Muscle layer of duodenum (tissue), 2 donors: ENCODE results near the gene LHX1.

Experiments
- H3K27ac ChIP-seq: one replicate; pipeline ENCODE4 v1.7.0; 2013; ENCODE audit warnings: mild to moderate bottlenecking, low read length
- H3K27me3 ChIP-seq: one replicate; pipeline ENCODE4 v1.7.0; 2013; ENCODE audit warnings: low read depth, mild to moderate bottlenecking, control low read depth, low read length
- H3K36me3 ChIP-seq, 2 donors: one replicate each; pipeline ENCODE4 v1.7.0; 2013; ENCODE audit warnings: low read length in 2 of 2, control low read depth in 1 of 2, mild to moderate bottlenecking in 1 of 2; ENCODE audit not compliant: insufficient read depth in 2 of 2, control insufficient read depth in 1 of 2
- H3K4me1 ChIP-seq, 2 donors: one replicate each; pipeline ENCODE4 v1.7.0; 2013; ENCODE audit warnings: low read length in 2 of 2, mild to moderate bottlenecking in 2 of 2, control low read depth in 1 of 2, moderate library complexity in 1 of 2; ENCODE audit not compliant: insufficient read depth in 2 of 2, control insufficient read depth in 1 of 2
- H3K4me3 ChIP-seq, 2 donors: one replicate each; pipeline ENCODE4 v1.7.0; 2013; ENCODE audit warnings: low read length in 2 of 2, low read depth in 1 of 2, mild to moderate bottlenecking in 1 of 2
- H3K9me3 ChIP-seq, 2 donors: one replicate each; pipeline ENCODE4 v1.7.0; 2013; ENCODE audit warnings: low read length in 2 of 2, control low read depth in 1 of 2, mild to moderate bottlenecking in 1 of 2; ENCODE audit not compliant: control insufficient read depth in 1 of 2
- donor health status: healthy.

LHX1 gene

DNA sequence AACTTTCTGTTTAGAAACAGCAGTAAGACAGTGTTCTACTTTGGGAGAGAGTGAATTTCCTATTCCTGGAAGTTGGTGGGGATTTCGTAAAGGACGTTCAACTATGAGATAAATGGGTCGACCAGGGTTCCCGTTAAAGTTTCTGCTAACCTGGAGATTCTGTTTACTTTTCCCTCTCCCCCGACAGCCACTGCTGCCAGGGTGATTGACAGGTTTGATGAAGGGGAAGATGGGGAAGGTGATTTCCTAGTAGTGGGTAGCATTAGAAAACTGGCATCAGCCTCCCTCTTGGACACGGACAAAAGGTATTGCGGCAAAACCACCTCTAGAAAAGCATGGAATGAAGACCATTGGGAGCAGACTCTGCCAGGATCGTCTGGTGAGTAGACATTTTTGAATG lies 12.8 kb downstream of the LHX1 start:
- peak overlapping the region; percentile 83 to 86 for H3K4me3 ChIP-seq
- H3K4me1 ChIP-seq = peaks cover 4 to 10% of the 10 kb centered on the region in 2 donors
- peaks cover 25% of the 10 kb centered on the region for H3K27me3 ChIP-seq
- H3K27ac ChIP-seq = no peak overlapping the region
- peaks cover 21 to 28% of the 10 kb centered on the region in 2 donors for H3K36me3 ChIP-seq
- H3K9me3 ChIP-seq = no peaks in the 10 kb centered on the region

- H3K36me3 ChIP-seq = peaks cover 31 to 32% of the 10 kb centered on the region in 2 donors
- no peaks in the 10 kb centered on the region for H3K9me3 ChIP-seq
- H3K4me3 ChIP-seq = no peak overlapping the region
- H3K27me3 ChIP-seq = peaks cover 13% of the 10 kb centered on the region
- H3K4me1 ChIP-seq = peaks cover 4 to 10% of the 10 kb centered on the region in 2 donors
- no peak overlapping the region for H3K27ac ChIP-seq
These were observed 14.0 kb downstream of the LHX1 start for GRCh38 chr17:36951084-36951789.

DNA sequence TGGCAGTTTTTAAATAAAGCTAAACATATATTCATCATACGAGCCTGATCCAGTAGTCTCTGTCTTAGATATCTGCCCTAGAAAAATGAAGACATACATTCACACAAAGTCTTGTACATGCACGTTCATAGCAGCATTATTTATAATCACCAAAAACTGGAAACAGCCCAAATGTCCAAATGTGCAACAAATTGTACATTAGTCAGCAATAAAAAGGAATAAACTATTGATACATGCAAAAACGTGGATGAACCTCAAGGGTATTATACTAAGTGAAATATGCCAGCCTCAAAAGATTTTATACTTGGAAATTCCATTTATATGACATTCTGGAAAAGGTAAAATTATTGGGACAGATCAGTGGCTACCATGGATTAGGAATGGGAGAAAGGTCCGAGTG lies 34.2 kb downstream of the LHX1 start:
- Histone ChIP-seq H3K4me3 (no peak overlapping the region), H3K4me1 (no peaks in the 10 kb centered on the region), H3K36me3 (no peaks in the 10 kb centered on the region), H3K9me3 (no peaks in the 10 kb centered on the region), H3K27ac (no peak overlapping the region), H3K27me3 (no peaks in the 10 kb centered on the region)

GRCh38 chr17:36972186-36972700 lies 35.0 kb downstream of the LHX1 start:
- H3K27ac ChIP-seq = no peak overlapping the region
- no peak overlapping the region for H3K4me3 ChIP-seq
- no peaks in the 10 kb centered on the region for H3K4me1 ChIP-seq
- no peaks in the 10 kb centered on the region for H3K9me3 ChIP-seq
- no peaks in the 10 kb centered on the region for H3K36me3 ChIP-seq
- H3K27me3 ChIP-seq = no peaks in the 10 kb centered on the region

DNA sequence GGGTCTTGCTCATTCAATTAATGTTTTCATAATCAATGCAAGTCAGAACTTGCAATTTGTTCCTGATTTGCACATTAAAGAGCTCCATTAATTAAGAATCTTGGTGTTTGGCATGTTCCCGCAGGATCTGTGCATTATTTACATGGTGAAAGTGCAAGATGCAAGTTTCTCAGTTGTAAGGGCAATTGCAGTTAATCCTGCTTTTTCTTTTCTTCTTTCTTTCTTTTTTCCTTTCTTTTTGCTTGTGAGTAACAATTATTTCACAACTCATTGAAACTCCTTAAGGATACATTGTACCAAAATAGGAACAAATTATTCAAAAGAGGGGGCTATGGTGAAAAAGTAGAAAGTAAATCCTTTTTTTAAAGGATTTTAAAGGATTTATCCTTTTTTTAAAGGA lies 35.6 kb downstream of the LHX1 start:
- Histone ChIP-seq H3K9me3 (no peaks in the 10 kb centered on the region), H3K36me3 (no peaks in the 10 kb centered on the region), H3K4me1 (no peaks in the 10 kb centered on the region), H3K27ac (no peak overlapping the region), H3K4me3 (no peak overlapping the region), H3K27me3 (no peaks in the 10 kb centered on the region)

GRCh38 chr17:36975922-36976515 lies 38.7 kb downstream of the LHX1 start:
- no peaks in the 10 kb centered on the region for H3K27me3 ChIP-seq
- no peaks in the 10 kb centered on the region for H3K9me3 ChIP-seq
- no peaks in the 10 kb centered on the region for H3K4me1 ChIP-seq
- no peaks in the 10 kb centered on the region for H3K36me3 ChIP-seq
- no peak overlapping the region for H3K27ac ChIP-seq
- no peak overlapping the region for H3K4me3 ChIP-seq

- no peak overlapping the region for H3K27ac ChIP-seq
- H3K36me3 ChIP-seq = no peaks in the 10 kb centered on the region
- no peaks in the 10 kb centered on the region for H3K4me1 ChIP-seq
- no peaks in the 10 kb centered on the region for H3K27me3 ChIP-seq
- H3K4me3 ChIP-seq = no peak overlapping the region
- H3K9me3 ChIP-seq = no peaks in the 10 kb centered on the region
These were observed 39.8 kb downstream of the LHX1 start for GRCh38 chr17:36977066-36977465.

DNA sequence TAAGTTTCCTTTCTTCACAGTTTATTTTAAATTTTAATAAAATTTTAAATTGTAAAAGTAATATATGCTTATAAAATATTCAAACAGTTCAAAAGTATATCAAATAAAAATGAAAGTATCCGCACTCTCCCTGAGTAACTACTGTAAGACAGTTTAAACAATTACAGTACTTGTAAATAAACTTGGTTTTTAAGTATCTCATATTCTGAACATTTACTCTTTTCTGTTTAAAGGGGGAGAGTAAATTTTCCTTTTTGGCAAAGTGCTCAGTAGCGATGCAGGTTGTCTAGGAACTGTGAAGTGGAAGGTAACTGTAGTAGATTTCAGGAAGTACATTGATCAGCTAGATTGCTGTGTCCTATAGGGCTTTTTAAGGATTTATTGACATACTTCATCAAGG lies 40.3 kb downstream of the LHX1 start:
- Histone ChIP-seq H3K4me3 (no peak overlapping the region), H3K36me3 (no peaks in the 10 kb centered on the region), H3K9me3 (no peaks in the 10 kb centered on the region), H3K27ac (no peak overlapping the region), H3K4me1 (no peaks in the 10 kb centered on the region), H3K27me3 (no peaks in the 10 kb centered on the region)

DNA sequence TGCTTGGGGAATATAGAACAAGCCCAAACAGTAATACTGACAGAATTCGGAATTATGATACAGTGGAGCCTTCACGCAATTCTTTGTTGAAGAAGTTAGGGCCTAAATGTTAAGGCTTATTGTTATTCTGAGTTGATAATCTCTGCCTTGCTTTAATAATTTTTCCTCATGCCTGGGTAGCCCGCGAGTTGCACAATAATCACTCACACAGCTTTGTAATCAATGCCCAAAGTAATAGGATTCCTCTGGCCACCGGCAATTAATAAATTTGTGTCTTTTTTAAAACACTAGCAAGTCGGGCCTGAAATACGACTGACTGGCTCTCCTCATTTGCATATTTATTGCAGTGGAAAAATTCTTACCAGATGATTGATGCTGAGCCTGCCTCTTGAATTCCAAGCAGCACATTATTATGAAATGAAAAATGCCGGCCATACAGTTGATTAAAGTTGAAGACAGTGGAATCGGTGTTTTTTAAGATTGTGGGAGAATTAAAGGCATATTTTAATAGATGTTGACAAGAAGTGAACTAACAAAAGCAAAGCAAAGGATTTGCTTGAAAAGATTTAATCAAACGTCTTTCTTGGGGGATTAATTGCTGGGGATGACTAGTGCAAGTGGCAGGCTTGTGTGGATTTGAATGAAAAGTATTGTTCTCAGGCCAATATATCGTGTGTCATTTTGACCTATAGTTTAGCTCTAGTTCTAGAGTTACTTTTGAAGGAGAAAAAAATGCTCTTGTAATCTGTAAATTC lies 41.7 kb downstream of the LHX1 start:
- no peak overlapping the region for H3K27ac ChIP-seq
- H3K9me3 ChIP-seq = no peaks in the 10 kb centered on the region
- no peaks in the 10 kb centered on the region for H3K27me3 ChIP-seq
- H3K4me1 ChIP-seq = no peaks in the 10 kb centered on the region
- H3K4me3 ChIP-seq = peak overlapping the region in 1 of 2 donors; percentile 1
- H3K36me3 ChIP-seq = no peaks in the 10 kb centered on the region

DNA sequence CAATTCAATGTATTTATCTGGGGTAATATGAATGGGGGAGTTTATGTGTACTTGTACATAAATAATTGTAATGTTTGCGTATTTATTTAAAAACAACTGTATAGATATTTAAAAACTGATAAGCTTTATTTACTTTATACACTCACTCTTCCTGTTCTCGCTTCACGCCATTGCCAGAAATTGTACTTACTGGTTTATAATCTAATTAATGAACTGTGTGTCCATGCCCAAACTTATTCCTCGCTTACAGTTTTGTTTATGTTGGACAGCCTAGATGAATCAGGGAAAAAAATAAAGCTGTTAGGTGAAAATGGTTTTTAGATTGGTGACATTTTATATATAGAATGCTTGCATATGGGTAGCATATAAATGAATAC lies 42.3 kb downstream of the LHX1 start:
- Histone ChIP-seq H3K4me1 (no peaks in the 10 kb centered on the region), H3K27me3 (no peaks in the 10 kb centered on the region), H3K27ac (no peak overlapping the region), H3K4me3 (no peak overlapping the region), H3K9me3 (no peaks in the 10 kb centered on the region), H3K36me3 (no peaks in the 10 kb centered on the region)

GRCh38 chr17:36980280-36980761 lies 43.0 kb downstream of the LHX1 start:
- Histone ChIP-seq H3K4me1 (no peaks in the 10 kb centered on the region), H3K36me3 (no peaks in the 10 kb centered on the region), H3K27ac (no peak overlapping the region), H3K9me3 (no peaks in the 10 kb centered on the region), H3K4me3 (no peak overlapping the region), H3K27me3 (no peaks in the 10 kb centered on the region)
